ENCODE data around the gene SCNN1G.

DNA sequence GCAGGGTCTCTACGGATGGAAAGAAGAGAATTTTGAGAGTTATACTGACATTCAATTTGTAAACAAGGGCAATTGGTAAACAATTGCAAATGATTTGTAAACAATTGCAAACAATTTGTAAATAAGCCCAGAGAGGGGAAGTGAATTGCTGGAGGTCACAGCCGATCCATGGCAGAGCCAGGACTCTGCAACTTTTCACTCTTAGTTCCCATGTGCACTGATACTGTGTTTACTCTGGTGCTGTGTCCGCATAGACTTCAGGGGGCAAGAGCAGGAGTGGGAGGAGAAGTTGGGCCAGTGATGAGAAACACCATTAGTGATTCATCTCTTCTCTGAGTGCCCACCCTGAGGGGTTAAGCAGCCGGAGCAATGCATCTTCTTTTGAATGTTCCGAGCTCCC is 14.0 kb downstream of the SCNN1G start:
- TF ChIP-seq, protein P1, sequence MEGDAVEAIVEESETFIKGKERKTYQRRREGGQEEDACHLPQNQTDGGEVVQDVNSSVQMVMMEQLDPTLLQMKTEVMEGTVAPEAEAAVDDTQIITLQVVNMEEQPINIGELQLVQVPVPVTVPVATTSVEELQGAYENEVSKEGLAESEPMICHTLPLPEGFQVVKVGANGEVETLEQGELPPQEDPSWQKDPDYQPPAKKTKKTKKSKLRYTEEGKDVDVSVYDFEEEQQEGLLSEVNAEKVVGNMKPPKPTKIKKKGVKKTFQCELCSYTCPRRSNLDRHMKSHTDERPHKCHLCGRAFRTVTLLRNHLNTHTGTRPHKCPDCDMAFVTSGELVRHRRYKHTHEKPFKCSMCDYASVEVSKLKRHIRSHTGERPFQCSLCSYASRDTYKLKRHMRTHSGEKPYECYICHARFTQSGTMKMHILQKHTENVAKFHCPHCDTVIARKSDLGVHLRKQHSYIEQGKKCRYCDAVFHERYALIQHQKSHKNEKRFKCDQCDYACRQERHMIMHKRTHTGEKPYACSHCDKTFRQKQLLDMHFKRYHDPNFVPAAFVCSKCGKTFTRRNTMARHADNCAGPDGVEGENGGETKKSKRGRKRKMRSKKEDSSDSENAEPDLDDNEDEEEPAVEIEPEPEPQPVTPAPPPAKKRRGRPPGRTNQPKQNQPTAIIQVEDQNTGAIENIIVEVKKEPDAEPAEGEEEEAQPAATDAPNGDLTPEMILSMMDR (CRISPR knock-in tag; IDR thresholded peaks at IDR 0.05) = no peak
- TF ChIP-seq ZSCAN30 (CRISPR knock-in tag; IDR thresholded peaks at IDR 0.05) (no peak), NR3C1 (CRISPR knock-in tag; IDR thresholded peaks at IDR 0.05) (no peak), ZFAT (CRISPR knock-in tag; conservative IDR thresholded peaks at IDR 0.05) (no peak), ESRRA (CRISPR knock-in tag; IDR thresholded peaks at IDR 0.05; ENCODE audit: low read depth) (no peak), TCF7L2 (IDR thresholded peaks at IDR 0.05; ENCODE audit: low read depth, low read length) (no peak), NCOR1 (IDR thresholded peaks at IDR 0.05; ENCODE audit: borderline replicate concordance, low read length) (no peak), ZNF383 (CRISPR knock-in tag; IDR thresholded peaks at IDR 0.05; ENCODE audit: borderline replicate concordance) (no peak), MYC (CRISPR knock-in tag; IDR thresholded peaks at IDR 0.05; ENCODE audit: borderline replicate concordance) (no peak), EZH2 (conservative IDR thresholded peaks at IDR 0.05; ENCODE audit: low read depth, low read length) (no peak)
- TF ChIP-seq, protein P2, sequence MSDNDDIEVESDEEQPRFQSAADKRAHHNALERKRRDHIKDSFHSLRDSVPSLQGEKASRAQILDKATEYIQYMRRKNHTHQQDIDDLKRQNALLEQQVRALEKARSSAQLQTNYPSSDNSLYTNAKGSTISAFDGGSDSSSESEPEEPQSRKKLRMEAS (IDR thresholded peaks at IDR 0.05) = no peak
- TF ChIP-seq, protein P3, sequence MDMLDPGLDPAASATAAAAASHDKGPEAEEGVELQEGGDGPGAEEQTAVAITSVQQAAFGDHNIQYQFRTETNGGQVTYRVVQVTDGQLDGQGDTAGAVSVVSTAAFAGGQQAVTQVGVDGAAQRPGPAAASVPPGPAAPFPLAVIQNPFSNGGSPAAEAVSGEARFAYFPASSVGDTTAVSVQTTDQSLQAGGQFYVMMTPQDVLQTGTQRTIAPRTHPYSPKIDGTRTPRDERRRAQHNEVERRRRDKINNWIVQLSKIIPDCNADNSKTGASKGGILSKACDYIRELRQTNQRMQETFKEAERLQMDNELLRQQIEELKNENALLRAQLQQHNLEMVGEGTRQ (IDR thresholded peaks at IDR 0.05; ENCODE audit: low read depth, low read length) = no peak
- TF ChIP-seq, protein P3 (CRISPR knock-in tag; IDR thresholded peaks at IDR 0.05; ENCODE audit: borderline replicate concordance) = no peak

Measured in HepG2 (cell line).